ENCODE measurements around the gene CYB5RL. TPM values are rescaled to one million over a fixed set of nuclear protein-coding genes. Genes with fewer than 3 reads are reported as not detected.
"Not testable (repeated sequence)": the region's sequence is repeated elsewhere in the genome, so short reads cannot be mapped to it uniquely, and the experiment has no call there.

Gene CYB5RL
- total RNA-seq, 1 experiment from 2014 or later = 3.6 TPM

DNA sequence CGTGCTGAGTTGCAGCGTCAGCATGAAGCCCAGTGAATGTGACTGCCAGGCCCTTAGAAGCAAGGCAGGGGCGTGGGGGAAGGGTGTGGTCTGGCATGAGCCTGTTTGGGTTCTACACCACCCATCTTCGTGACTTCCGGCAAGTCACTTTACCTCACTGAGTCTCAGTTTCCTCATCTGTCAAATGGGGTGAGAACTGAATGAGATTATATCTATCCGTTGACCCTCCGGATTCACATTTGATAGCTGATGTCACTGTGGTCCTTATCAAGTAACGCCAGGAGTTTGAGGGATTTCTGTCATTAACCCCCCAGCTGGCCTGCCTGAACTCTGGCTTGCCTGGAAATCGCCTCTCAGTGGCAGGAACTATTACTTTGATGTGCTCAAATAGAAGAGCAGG, 15.7 kb upstream of the CYB5RL start:
- TF ChIP-seq, protein P1, sequence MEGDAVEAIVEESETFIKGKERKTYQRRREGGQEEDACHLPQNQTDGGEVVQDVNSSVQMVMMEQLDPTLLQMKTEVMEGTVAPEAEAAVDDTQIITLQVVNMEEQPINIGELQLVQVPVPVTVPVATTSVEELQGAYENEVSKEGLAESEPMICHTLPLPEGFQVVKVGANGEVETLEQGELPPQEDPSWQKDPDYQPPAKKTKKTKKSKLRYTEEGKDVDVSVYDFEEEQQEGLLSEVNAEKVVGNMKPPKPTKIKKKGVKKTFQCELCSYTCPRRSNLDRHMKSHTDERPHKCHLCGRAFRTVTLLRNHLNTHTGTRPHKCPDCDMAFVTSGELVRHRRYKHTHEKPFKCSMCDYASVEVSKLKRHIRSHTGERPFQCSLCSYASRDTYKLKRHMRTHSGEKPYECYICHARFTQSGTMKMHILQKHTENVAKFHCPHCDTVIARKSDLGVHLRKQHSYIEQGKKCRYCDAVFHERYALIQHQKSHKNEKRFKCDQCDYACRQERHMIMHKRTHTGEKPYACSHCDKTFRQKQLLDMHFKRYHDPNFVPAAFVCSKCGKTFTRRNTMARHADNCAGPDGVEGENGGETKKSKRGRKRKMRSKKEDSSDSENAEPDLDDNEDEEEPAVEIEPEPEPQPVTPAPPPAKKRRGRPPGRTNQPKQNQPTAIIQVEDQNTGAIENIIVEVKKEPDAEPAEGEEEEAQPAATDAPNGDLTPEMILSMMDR (conservative IDR thresholded peaks at IDR 0.05; ENCODE audit: low read depth, low read length) = no peak
- TF ChIP-seq EZH2phosphoT487 (IDR thresholded peaks at IDR 0.05; ENCODE audit: borderline replicate concordance, low read length) (no peak), EZH2 (IDR thresholded peaks at IDR 0.05; ENCODE audit: low read length, unreplicated experiment) (no peak)
- no peak overlapping the region for H3K27ac ChIP-seq (ENCODE audit: low read length)
- BruUV-seq (replicated peaks) = no TSS peak
- ChIA-PET POLR2A (ENCODE audit: unreplicated experiment) (no interaction called here), CTCF (no interaction called here)
- H3K9ac ChIP-seq (ENCODE audit: low read length) = no peak overlapping the region
- H2AFZ ChIP-seq (ENCODE audit: low read length) = no peak overlapping the region
- no peak for DNase-seq
- intact Hi-C loops (cut with micrococcal nuclease) = no loop called here
- peaks cover 65% of the 10 kb centered on the region for H3K36me3 ChIP-seq (ENCODE audit: low read depth, low read length)
- no peaks in the 10 kb centered on the region for H3K79me2 ChIP-seq (ENCODE audit: low read length)
- no peak overlapping the region for H3K4me2 ChIP-seq (ENCODE audit: low read length)
- no peak overlapping the region for H3K4me3 ChIP-seq (ENCODE audit: low read length)
- no peaks in the 10 kb centered on the region for H3K4me1 ChIP-seq (ENCODE audit: insufficient read depth, low read length)
- no peaks in the 10 kb centered on the region for H3K27me3 ChIP-seq (ENCODE audit: low read length)
- no peaks in the 10 kb centered on the region for H3F3A ChIP-seq (ENCODE audit: low read length, unreplicated experiment)
- no peaks in the 10 kb centered on the region for H3K9me2 ChIP-seq (replicated peaks; ENCODE audit: low read length)
- ATAC-seq = no peak
- no peaks in the 10 kb centered on the region for H3K9me3 ChIP-seq (ENCODE audit: low read length)
- no peaks in the 10 kb centered on the region for H4K20me1 ChIP-seq (ENCODE audit: low read length)

DNA sequence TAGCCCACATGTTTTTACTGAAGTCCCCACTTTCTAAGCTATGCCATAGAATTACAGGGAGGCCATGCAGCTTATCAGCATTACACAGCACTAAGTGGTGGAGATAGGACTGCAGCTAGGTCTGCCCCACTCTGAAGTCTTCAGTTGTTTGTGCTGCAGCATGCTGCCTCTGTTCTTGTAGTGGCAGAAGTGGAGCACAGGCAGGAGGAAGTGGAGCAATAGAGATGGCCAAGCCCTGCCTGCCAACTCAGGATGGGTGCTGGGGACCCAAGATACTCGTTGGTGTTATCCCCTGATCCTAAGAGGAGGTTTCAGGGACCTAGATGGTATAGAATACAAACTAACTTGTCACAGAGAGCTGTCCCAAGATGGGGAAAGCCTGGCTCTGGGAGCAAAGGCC, 13.0 kb upstream of the CYB5RL start:
- no peaks in the 10 kb centered on the region for H3F3A ChIP-seq (ENCODE audit: low read length, unreplicated experiment)
- H3K27me3 ChIP-seq (ENCODE audit: low read length) = no peaks in the 10 kb centered on the region
- no peaks in the 10 kb centered on the region for H3K9me3 ChIP-seq (ENCODE audit: low read length)
- H4K20me1 ChIP-seq (ENCODE audit: low read length) = no peaks in the 10 kb centered on the region
- peaks cover 72% of the 10 kb centered on the region for H3K36me3 ChIP-seq (ENCODE audit: low read depth, low read length)
- no peaks in the 10 kb centered on the region for H3K4me1 ChIP-seq (ENCODE audit: insufficient read depth, low read length)
- no peaks in the 10 kb centered on the region for H3K9me2 ChIP-seq (replicated peaks; ENCODE audit: low read length)
- ATAC-seq (no peak), DNase-seq (no peak)
- no peaks in the 10 kb centered on the region for H3K79me2 ChIP-seq (ENCODE audit: low read length)
- ChIA-PET CTCF (no interaction called here), POLR2A (ENCODE audit: unreplicated experiment) (no interaction called here)
- no peak for TF ChIP-seq EZH2phosphoT487 (IDR thresholded peaks at IDR 0.05; ENCODE audit: borderline replicate concordance, low read length)
- TF ChIP-seq EZH2 (IDR thresholded peaks at IDR 0.05; ENCODE audit: low read length, unreplicated experiment) = no peak
- TF ChIP-seq, protein P1 (conservative IDR thresholded peaks at IDR 0.05; ENCODE audit: low read depth, low read length) = no peak
- intact Hi-C loops (cut with micrococcal nuclease) = no loop called here
- no peak overlapping the region for H3K27ac ChIP-seq (ENCODE audit: low read length)
- no peak overlapping the region for H3K4me2 ChIP-seq (ENCODE audit: low read length)
- H3K4me3 ChIP-seq (ENCODE audit: low read length) = no peak overlapping the region
- no peak overlapping the region for H3K9ac ChIP-seq (ENCODE audit: low read length)
- BruUV-seq (replicated peaks) = no TSS peak
- no peak overlapping the region for H2AFZ ChIP-seq (ENCODE audit: low read length)

DNA sequence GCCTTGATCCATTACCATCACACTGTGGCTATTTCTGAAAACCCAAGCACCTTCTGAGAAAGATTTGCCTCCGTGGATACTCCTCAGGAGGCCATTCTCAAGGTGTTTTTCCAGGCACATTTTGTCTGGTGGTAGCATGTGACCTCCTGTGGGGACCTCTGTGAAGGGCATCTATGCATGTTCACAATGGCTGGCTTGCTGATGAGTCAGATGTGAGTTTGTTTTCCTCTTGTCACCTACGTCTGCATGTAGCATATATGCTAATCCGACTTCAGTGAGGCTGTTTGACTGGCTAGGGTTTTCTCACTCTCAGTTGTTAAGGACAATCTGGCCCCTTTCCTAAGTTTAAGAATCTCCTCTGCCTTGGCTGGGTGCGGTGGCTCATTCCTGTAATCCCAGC, 8.1 kb upstream of the CYB5RL start:
- BruUV-seq (replicated peaks); H3K79me2 ChIP-seq (ENCODE audit: low read length); H3K9me2 ChIP-seq (replicated peaks; ENCODE audit: low read length); H3K4me3 ChIP-seq (ENCODE audit: low read length); H2AFZ ChIP-seq (ENCODE audit: low read length); H3K9ac ChIP-seq (ENCODE audit: low read length); POLR2A ChIA-PET (ENCODE audit: unreplicated experiment); H3K27ac ChIP-seq (ENCODE audit: low read length); H4K20me1 ChIP-seq (ENCODE audit: low read length); H3K4me2 ChIP-seq (ENCODE audit: low read length); H3F3A ChIP-seq (ENCODE audit: low read length, unreplicated experiment); H3K9me3 ChIP-seq (ENCODE audit: low read length); H3K4me1 ChIP-seq (ENCODE audit: insufficient read depth, low read length); DNase-seq; ATAC-seq; H3K27me3 ChIP-seq (ENCODE audit: low read length); CTCF ChIA-PET: not testable (repeated sequence)
- intact Hi-C loops (cut with micrococcal nuclease) = loop anchor here (10.0 kb wide), 1 partner anchor 197 kb away; the partner anchor contains the start of gene SSBP3
- peaks cover 54% of the 10 kb centered on the region for H3K36me3 ChIP-seq (ENCODE audit: low read depth, low read length)

Measured in PC-3 (cell line).